Testis (tissue), 2 donors: ENCODE results near the gene CAB39.

Experiments used
- CTCF ChIP-seq, 3 experiments: fragments of 450-650 bp in 2 of 3; fragments of 200-600 bp in 1 of 3; sonication (generic) in 1 of 3; IDR thresholded peaks; one replicate each; pipeline ENCODE4 v1.5.1; 2016 to 2019; ENCODE audit warnings: antibody characterized with exemption in 3 of 3, mild to moderate bottlenecking in 2 of 3, moderate library complexity in 1 of 3
- POLR2A ChIP-seq: fragments of 450-650 bp; IDR thresholded peaks from one replicate; pipeline ENCODE4 v1.6.1; 2017; ENCODE audit warnings: antibody characterized with exemption, mild to moderate bottlenecking, moderate library complexity

- TF ChIP-seq POLR2A, result no peak
- TF ChIP-seq CTCF (IDR thresholded peaks at IDR 0.05), result no peak
These were observed 85.2 kb downstream of the CAB39 start for GRCh38 chr2:230797515-230798495.
